Fibroblast of pulmonary artery (primary cell): ENCODE results near the gene IER3.

Experiments
- DNase-seq: peaks from one replicate; pipeline ENCODE4 v3.0.0-alpha.2; 2010; ENCODE audit warnings: low read depth
- H3K4me3 ChIP-seq: replicated peaks from 2 replicates; pipeline ENCODE4 v1.5.1; 2011; ENCODE audit warnings: low read depth, mild to moderate bottlenecking, control low read depth, low read length, moderate library complexity
- TF ChIP-seq, protein P1 (sequence below): IDR thresholded peaks from 2 replicates; pipeline ENCODE4 v1.5.1; 2011; ENCODE audit warnings: mild to moderate bottlenecking, control low read depth, low read length, inconsistent platforms; ENCODE audit errors: missing control alignments

IER3 gene

DNA sequence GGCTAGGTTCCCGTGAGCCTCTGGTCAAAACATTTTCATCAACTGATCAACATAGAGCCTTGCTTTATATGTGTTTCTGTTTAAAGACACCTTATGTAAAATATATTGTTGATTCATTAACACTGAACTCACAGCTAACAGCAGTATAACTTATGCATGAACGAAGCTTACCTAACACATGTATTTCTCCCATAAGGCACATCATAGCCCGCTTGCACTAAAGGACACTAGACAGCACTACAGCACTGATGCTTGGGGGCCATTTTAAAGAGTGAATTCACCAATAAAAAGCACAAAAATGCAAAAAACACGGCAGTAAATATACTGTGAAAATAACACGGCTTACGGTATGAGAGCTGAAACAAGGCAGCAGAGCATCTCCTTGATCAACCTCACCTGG, 5.8 kb downstream of the IER3 start:
- no peak overlapping the region for H3K4me3 ChIP-seq
- TF ChIP-seq, protein P1, sequence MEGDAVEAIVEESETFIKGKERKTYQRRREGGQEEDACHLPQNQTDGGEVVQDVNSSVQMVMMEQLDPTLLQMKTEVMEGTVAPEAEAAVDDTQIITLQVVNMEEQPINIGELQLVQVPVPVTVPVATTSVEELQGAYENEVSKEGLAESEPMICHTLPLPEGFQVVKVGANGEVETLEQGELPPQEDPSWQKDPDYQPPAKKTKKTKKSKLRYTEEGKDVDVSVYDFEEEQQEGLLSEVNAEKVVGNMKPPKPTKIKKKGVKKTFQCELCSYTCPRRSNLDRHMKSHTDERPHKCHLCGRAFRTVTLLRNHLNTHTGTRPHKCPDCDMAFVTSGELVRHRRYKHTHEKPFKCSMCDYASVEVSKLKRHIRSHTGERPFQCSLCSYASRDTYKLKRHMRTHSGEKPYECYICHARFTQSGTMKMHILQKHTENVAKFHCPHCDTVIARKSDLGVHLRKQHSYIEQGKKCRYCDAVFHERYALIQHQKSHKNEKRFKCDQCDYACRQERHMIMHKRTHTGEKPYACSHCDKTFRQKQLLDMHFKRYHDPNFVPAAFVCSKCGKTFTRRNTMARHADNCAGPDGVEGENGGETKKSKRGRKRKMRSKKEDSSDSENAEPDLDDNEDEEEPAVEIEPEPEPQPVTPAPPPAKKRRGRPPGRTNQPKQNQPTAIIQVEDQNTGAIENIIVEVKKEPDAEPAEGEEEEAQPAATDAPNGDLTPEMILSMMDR: no peak
- no peak for DNase-seq

DNA sequence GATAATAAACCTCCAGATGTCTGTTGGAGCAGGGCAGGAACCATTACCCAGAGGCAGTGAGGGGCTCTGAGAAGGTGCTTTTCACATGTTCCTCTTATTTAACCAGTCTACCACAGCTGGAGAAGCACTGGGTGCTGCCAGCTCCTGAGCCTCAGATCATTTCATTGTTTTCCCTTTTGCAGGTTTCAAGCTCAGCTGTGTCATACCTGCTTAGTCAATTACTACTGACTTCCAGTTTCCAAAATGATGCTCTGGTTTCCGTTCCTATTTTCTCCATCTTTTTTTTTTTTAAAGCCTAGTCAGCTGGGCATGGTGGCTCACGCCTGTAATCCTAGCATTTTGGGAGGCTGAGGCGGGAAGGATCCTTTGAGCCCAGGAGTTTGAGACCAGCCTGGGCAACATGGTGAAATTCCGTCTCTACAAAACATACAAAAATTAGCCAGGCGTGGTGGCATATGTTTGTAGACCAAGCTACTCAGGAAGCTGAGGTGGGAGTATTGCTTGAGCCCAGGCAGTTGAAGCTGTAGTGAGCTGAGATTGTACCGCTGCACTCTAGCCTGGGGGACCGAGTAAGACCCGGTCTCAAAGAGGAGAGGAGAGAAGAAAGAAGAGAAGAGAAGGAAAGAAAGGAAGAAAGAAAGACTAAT, 8.6 kb downstream of the IER3 start:
- TF ChIP-seq, protein P1: no peak
- no peak for DNase-seq
- H3K4me3 ChIP-seq: no peak overlapping the region

DNA sequence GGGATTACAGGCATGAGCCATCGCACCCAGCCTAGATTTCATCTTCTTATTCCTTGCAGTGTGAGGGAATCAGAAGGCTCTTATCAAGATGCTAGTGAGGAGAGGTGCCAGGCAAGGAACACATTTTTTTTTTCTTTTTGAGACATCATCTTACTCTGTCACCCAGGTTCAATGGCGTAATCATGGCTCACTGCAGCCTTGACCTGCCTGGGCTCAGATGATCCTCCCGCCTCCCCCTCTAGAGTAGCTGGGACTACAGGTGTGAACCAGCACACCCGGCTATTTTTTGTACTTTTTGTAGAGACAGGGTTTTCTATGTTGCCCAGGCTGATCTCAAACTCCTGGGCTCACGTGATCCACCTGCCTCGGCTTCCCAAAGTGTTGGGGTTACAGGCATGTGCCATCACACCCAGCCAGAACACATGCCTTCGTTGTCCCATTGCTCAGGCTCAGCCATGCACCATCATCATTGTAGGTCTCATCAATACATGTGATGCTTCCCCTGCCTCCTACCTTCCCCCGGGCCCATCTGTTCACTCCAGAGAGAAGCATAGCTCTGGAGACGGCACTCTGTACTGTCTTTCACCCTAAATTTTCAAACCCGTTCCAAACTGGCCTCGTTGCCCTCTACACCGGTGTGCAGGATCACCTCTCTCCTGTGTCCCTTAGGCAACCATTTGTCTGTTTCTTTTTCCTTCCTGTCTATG, 12.0 kb downstream of the IER3 start:
- TF ChIP-seq, protein P1: no peak
- DNase-seq: no peak
- H3K4me3 ChIP-seq: no peak overlapping the region

DNA sequence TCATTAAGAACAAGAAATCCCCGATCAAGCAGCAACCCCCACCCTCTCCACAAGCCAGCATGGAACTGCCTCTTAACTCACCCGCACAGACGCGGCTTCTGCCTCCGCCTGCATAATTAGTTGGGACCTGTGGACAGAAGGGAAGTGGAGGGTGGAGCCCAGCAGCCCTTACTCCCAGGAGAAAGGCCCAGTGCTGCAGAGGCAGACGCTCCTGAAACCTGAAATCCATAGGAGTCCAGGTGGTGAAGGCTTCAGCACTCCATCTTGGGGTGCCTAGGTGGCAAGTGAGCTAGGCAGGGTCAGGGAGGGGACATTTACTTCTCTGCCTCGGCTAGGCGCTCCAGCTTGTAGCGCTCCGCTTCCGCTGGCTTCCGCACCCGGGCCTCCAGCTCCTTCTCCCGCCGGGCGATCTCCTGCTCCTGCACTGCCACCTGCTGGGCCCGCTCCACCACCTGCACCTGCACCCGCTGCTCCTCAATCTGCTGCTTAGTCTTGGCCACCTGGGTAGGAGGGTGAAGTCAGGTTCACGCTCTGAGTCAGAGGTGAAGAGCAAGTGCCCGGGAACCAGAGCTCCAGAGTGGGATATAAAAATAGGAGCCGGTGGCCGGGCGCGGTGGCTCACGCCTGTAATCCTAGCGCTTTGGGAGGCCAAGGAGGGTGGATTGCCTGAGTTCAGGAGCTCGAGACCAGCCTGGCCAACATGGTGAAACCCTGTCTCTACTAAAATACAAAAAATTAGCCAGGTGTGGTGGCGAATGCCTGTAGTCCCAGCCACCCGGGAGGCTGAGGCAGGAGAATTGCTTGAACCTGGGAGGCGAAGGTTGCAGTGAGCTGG, 13.5 kb downstream of the IER3 start:
- TF ChIP-seq, protein P1: peak; percentile 38
- H3K4me3 ChIP-seq: no peak overlapping the region
- DNase-seq: no peak

DNA sequence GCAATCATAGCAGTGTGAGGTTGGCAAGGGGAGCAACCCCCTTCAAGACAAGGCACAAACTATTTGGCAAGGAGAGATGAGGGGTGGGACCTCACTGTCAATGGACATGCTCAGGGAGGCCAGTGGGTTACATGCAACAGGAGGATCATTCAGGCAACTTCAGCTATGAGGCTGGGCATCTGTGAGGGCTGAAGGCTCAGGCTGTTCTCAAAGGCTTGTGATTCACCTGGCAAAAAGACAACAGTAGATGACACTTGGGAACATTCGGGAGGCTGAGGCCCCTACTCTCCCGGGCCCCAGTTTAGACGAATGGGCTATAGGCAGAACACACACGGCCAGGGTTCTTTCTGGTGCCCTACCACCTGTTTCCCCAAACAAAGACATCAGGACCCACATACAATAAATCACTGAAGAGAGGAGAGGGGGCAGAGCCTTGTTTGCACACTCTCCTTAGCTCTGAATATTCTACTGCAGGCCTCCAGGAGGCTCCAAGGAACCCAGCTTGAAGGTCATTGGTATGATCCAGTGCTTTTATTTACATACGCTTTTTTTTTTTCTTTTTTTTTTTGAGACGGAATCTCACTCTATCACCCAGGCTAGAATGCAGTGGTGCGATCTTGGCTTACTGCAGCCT, 16.3 kb downstream of the IER3 start:
- DNase-seq: peak; percentile 68
- TF ChIP-seq, protein P1: peak; percentile 37
- no peak overlapping the region for H3K4me3 ChIP-seq

DNA sequence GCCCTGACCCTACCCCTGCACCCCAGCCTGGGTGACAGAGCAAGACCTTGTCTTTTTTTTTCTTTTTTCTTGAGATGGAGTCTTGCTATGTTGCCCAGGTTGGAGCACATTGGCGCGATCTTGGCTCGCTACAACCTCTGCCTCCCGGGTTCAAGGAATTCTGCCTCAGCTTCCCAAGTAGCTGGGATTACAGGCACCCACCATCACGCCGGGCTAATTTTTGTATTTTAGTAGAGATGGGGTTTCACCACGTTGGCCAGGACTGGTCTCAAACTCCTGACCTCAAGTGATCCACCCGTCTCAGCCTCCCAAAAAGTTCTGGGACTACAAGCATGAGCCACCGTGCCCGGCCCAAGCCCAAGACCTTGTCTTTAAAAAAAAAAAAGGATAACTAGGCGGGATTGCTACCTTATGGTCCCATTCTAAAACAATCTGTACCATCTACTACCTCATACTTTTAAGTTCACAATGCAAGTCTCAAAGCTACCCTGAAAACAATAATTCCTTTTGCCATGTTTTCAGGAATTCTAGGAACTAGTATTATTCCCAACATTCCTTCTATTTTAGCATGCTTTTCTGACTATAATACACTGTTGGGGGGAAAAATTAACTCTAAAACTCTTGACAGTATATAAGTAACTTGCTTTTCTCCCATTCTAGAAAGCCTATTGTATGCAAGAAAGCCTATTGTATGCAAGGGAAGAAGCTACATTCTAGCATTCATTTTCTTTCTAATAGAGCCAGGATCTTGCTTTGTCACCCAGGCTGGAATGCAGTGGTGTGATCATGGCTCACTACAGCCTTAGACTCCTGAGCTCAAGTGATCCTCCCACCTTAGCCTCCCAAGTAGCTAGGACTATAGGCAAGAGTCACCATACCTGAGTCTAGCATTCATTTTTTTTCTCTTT, 17.6 kb downstream of the IER3 start:
- no peak overlapping the region for H3K4me3 ChIP-seq
- TF ChIP-seq, protein P1: no peak
- DNase-seq: no peak
